GM21825 (cell line): ENCODE data around the gene NRCAM.

ENCODE experiments used
- ATAC-seq: cut with Tn5 transposase; IDR thresholded peaks from one replicate; pipeline ENCODE4 v1.9.1; 2021; ENCODE audit warnings: mild to moderate bottlenecking, moderate library complexity; ENCODE audit not compliant: unreplicated experiment

NRCAM gene

GRCh38 chr7:108460964-108461363 lies 4.7 kb upstream of the NRCAM start:
- no peak for ATAC-seq

DNA sequence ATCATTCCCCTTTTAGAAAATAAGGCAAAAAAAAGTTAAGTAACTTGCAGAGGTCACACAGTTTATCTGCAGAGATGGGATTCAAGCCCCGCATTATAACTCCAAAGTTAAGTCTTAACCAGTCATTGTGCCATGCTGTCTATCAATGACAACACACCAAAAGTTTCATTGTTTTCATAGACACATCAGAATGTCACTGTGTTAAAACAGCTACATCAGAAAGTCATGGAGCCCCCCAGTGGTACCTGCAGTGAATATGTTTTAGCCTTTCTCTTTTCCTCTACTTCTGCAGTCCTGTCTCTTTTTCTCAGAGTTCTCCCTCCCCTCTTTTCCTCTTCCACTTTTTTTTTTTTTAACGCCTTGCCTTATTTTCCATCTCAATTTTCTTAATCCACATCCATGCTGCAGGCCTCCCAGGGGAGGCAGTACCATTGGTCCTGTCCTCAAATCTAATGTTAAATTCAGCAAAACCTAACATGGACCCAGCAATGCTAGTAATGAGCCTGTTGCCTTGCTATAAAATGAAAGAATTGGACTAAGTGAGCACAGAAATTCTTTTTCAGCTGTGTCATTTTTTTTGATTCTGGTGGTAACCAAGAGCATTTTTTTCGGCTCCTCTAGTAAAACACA lies 3.8 kb upstream of the NRCAM start:
- no peak for ATAC-seq

- ATAC-seq: no peak
Measured at GRCh38 chr7:108457871-108458270, 1.6 kb upstream of the NRCAM start.

GRCh38 chr7:108456845-108457540 lies 757 bp upstream of the NRCAM start:
- no peak for ATAC-seq

DNA sequence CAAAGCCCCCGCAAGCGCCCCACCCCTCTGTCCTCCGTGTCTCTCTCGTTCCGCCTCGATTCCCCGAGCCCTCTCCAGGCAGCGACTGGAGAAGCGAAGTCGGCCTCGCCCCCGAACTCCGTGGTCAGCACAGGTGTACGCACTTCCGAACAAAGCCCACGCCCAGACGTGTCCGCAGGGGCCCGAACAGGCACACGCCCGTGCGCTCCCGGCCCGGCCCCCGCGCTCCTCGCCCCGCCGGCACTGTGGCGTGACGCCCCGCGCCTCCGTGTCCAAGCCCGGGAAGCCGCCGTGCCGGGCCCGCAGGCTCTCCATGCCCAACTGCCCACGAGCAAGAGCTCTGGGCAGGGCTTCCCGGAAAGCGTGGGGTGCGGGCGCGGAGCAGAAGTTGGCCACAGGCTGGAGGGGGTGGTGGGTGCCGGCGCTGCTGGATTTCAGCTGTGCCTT lies 662 bp downstream of the NRCAM start:
- no peak for ATAC-seq

GRCh38 chr7:108454674-108455550 lies 1.3 kb downstream of the NRCAM start:
- ATAC-seq: no peak

- no peak for ATAC-seq
Measured at GRCh38 chr7:108454317-108454673, 1.9 kb downstream of the NRCAM start.

DNA sequence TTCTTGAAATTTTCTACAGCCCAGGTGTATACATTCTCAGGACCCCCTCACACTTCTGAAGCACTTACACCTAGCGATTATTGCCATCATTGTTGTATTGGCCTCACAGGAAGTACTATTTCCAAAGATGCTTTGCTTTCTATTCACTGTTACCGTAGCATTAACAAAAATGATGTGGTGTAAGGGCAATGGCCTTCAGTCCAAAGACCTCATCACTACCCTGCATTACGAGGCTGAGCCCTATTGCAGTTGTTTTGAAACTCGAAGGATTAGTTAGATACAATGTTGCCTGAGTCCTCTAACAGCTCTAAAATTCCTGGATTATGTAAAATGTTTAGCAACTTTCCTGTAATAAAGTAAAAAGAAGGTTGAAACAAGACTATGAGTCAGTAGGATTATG lies 2.9 kb downstream of the NRCAM start:
- ATAC-seq: no peak

DNA sequence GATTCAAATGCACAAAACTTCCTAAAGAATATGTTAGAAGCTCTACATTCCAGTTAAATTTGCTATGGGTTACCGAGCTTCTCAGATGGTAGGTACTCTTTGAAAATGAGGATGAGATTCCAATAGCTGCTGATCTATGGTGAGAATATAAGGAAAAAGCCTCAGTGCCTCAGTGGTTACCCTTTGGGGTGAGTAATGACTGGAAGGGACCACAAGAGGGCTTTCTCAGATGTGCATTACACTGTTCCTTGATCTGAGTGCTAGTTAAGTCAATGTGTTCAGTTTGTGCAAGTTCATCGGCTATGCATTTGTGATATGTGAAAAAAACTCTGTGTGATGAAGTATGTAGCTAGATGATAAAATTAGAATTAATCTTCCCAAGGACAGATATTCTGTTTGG lies 3.5 kb downstream of the NRCAM start:
- no peak for ATAC-seq

- no peak for ATAC-seq
Measured at GRCh38 chr7:108451296-108451848, 4.9 kb downstream of the NRCAM start.

GRCh38 chr7:108450160-108450559 lies 6.1 kb downstream of the NRCAM start:
- no peak for ATAC-seq

DNA sequence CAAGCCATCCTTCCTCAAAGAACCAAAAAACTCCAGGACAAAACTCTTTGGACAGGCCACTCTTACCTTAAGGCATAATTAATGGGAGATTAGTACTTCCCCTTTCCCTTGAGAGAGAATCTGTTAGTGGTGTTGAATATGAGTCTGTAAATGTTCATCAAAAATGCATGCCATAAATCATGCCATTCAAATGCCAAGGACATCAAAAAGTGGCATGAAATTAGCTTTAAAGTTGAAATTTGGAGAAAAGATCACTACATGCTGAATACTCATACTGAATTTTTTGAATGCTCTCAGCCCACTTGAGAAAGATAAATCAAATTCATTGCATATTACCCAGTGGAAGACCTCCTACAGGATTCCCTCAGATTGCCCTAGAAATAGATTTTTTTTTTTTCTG lies 6.7 kb downstream of the NRCAM start:
- no peak for ATAC-seq

- no peak for ATAC-seq
Measured at GRCh38 chr7:108448584-108449505, 7.4 kb downstream of the NRCAM start.

GRCh38 chr7:108442039-108442568 lies 14.1 kb downstream of the NRCAM start:
- ATAC-seq: no peak

GRCh38 chr7:108441392-108441955 lies 14.8 kb downstream of the NRCAM start:
- no peak for ATAC-seq

GRCh38 chr7:108440613-108441012 lies 15.6 kb downstream of the NRCAM start:
- ATAC-seq: no peak

DNA sequence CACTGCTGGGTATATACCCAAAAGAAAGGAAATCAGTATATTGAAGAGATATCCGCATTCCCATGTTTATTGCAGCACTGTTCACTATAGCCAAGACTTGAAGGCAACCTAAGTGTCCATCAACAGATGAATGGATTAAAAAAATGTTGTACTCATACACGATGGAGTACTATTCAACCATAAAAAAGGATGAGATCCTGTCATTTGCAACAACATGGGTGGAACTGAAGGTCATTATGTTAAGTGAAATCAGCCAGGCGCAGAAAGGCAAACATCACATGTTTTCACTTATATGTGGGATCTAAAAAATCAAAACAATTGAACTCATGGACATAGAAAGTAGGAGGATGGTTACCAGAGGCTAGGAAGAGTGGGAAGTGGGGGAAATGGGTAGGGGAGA lies 19.3 kb downstream of the NRCAM start:
- ATAC-seq: no peak

DNA sequence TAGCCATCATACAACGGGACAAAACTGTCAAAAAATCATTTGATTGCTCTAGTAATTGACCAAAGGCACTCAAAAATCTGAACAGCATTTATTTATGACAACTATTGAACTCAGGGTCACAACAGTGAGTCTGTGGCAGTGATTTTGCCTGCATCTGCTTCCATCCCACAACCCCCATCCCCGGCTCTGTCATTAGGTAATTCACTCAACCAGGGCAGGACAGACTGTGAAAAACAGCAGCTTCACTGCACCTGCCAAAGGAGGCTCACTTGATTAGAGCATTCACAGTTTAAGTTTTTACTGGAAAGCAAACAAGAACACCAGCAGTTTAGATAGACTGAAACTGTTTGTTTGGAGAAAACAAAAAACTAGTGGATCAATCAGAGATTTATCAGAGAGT lies 22.2 kb downstream of the NRCAM start:
- no peak for ATAC-seq

- ATAC-seq: no peak
Measured at GRCh38 chr7:108431099-108431498, 25.1 kb downstream of the NRCAM start.

DNA sequence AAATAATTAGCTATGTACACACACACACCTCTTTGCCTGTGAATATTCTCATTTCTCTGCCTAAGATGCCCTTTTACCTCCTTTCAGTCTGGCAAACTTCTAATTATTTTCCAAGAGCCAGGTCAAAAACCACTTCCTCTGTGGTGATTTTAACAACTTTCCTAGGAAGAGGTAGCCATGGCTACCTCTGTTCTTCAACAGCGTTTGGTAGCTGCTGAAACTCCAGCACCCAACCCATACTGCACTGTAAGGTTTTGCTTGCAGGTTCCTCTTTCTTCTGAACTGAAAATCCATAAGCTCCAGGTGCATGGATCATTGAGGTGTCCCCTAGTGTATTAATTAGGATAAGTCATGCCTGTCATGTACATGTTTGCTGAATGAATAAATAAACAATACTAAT lies 25.6 kb downstream of the NRCAM start:
- ATAC-seq: no peak
